ENCODE measurements around the gene LRP1.
A peak's percentile ranks its signal among the peaks of the same experiment; 100 is the strongest.

The LRP1 gene

DNA sequence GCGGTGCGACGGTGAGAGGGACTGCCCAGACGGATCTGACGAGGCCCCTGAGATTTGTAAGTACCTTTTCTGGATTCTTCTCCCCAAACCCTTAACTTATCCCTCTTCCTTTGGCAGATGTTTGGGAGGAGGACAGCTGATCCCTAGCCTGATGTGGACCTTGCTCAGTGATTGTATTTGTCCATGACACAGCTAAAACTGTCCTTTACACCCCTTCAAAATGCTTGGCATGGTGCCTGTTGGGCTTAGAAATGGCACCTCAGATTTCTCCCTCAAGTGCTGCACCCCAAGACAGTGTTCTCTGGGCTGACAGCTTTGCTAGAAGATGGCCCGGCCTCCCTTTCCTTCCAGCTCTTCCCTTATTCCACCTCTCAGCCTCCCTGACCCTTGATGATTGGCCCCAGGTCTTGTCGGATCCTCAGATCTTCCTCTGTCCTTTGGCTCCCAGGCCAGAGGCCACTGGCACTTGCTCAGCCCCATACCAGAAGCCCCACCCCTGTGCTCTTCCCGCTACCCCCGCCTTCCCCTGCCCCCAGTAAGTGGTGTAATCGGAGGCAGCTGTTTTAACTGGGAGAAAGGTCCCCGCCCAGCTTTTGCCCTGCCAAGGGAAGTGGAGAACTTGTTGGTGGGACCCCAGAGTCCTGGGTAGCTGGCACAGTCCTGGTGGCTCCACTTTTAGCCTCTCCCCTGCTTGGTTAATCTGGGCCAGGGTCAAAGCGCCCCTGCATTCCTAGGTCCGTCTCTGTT is 10.4 kb downstream of the LRP1 start:
- peak; percentile 65 for DNase-seq

DNA sequence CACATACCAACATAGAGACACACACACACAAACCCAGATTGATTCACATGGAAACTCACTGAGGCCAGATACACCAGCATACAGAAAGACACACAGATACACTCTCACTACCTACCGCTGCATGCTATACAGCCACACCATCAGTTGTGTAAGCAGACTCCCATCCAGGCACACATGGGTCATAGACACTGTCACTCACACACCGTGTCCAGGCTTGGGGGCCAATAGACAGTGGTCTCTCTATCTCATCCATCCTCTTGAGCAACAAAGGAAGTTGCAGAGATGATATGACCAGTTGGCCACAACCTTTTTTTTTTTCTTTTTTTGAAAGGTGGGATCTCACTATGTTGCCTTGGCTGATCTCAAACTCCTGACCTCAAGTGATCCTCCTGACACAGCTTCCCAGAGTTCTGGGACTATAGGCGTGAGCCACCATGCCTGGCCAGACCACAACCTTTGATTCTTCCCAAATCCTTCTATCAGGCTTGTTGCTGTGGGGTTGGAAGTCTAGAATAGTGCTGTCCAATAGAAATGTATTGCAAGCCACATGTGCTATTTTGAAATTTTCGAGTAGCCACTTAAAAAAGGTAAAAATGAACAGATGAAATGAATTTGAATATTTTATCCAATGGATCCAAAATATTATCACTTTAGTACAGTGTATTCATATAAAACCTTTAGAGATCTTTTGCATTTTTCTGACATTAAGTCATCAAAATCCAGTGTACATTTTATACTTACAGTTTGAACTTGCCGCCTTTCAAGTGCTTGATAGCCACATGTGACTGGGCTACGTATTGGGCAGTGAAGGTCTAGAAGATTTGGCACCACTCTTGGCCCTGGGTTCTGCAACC is 11.7 kb downstream of the LRP1 start:
- peak; percentile 5 for DNase-seq

DNA sequence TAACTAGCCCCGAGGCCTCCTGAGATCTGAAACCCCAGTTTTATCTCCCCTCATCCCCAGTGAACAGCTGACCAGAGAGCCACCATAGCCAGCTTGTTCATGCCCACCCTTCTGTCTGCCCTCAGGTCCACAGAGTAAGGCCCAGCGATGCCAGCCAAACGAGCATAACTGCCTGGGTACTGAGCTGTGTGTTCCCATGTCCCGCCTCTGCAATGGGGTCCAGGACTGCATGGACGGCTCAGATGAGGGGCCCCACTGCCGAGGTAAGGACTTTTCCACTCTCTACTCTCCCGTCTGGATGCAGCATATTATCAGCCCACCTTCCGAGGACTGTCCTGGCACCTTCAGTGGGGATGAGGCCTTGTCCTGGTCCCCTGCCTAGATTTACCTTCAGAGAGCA is 13.0 kb downstream of the LRP1 start:
- DNase-seq, result peak; percentile 17

DNA sequence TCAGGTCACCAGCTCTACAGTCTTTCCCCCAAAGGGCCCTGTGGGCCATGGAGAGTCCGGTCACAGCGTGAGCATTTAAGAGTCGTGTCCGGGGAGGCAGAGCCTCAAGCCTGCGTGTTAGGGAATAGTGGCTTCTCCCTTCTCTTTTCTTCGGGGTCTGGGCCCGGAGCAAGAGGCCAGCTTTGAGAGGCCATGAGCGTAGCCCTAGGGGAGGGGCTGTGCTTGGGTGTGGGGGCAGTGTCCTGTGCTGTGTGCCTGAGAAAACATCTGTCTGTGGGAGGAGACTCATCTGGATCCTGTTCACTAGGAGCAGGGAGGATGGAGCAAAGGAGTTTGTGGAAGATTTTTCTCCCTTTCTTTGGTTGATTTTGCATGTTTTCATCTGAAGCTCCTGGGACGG is 13.8 kb downstream of the LRP1 start:
- DNase-seq, result peak; percentile 44

DNA sequence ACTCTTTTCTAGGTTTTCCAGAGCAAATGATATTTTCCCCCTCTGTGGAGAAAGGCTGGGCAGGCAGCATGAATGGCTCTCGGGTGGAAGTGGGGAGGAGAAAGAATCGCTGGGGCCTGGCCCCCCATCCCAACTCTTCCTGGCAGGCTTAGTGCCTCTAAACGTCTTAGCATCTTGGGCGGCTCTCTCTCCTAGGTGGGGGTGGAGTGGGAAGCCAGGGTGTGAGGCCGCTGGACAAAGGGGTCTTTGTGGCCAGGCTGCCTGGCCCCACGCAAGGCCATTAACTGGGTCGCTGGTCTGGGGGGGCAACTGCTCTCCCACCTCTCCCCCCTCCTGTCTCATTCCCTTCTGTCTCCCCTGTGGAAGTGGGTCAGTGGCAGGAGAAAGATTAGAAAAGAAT is 14.4 kb downstream of the LRP1 start:
- DNase-seq, result peak; percentile 30

DNA sequence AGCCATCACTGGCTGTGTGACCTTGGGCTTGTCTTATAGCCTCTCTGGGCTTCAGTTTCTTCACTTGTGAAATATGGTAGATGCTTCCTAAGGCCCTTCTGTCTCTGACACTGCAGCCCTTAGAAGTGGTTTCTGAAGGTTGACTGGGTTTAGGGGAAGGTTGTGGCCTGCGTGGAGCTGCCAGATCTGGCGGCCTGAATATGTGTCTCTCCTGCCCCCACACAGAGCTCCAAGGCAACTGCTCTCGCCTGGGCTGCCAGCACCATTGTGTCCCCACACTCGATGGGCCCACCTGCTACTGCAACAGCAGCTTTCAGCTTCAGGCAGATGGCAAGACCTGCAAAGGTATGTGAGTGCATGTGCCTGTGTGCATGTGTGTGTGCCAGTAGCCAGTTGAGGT is 15.2 kb downstream of the LRP1 start:
- DNase-seq, result no peak

DNA sequence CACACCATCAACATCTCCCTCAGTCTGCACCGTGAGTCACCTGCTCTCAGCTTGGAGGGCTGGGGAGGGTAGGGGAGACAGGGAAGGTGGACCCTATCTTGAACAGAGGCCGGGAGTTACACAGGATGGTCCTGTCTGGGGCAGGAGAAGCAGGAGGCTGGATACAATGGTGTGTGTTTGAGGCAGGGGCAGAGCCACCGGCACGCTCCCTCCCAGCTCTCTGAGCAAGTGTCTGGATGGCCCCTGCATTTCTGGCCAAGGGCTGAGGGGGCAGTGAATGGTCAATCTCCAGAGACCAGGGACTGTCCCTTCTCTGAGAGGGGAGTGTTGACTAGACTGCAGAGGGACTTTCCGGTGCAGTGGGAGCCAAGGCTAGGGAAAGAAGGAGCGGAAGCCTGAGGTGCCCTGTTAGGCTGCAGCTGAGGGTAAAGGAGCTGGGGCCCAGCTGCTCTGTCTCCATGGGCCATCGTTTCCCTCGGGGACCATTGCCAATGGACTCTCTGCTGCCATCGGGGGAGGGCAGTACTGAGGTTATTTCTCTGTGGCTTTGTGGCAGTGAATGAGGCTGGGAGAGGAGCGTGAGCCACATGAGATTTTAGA is 17.3 kb downstream of the LRP1 start:
- peak; percentile 32 for DNase-seq

DNA sequence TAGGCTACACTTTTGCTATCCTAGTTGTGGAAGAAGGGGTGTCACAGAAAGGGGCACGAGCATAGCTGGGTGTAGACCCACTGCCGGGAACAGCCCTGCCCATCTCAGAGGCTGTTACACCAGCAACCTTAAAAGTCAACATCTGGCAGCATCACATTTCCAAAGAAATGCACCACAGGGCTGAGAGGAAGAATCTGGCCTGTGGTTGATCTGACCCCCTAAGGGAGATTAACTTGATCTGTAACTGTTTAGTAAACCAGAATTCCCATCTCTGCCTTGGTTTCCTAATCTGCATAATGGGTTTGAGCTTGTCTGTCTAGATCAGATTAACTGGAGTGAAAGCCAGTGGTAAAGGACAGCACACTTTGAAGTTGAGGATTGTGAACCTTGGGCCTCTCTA is 17.8 kb downstream of the LRP1 start:
- DNase-seq, result no peak

DNA sequence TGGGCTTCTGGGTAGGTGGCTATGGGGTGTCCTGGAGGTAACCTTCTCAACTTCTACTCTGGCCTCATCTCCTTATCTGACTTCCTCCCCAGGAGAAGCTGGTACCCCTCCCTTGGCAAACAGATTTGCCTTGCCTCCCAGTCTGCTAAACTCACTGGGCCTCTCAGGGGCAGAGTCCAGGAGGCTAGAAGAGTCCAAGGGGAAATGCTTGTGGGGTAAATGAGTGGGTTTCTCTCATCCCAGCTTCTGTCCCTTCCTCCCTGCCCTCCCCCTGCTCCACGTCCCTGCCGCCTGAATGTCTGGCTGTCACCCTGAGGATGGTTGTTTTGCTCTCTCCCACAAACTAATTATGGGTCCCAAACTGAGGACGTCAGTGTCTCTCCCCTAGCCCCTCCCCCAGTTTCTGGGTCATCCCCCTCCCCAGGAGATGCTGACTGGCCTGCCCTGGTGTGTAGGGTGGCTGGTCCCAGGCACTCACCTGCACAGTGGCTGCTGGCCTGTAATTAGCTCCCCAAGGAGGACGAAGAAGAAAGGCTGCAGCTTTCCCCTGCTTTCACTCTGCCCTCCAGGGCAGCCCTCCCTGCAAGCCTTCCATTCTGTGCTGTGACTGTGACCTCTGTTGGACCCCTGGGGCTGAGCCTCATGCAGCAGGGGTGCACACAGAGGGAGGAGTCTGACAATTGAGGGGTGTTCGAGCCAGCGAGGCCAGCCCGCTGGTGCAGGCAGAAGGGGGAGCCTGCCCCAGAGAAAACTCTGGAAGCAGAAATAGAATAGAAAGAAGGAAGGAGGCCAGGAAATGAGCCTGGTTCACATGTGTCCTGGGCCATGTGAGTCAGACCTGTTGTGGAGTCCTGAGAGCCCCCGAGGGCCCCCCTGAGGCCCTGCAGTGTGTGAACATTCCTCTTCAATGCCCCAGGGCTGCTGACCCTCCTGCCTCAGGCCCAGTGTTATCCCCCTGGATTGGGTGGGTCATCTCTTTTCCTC is 19.0 kb downstream of the LRP1 start, which contains the start of gene LRP1-AS:
Gene LRP1-AS, minus strand, starts transcription at position 659 of the 984 bp plus-strand sequence.
- DNase-seq, result peak; percentile 67

DNA sequence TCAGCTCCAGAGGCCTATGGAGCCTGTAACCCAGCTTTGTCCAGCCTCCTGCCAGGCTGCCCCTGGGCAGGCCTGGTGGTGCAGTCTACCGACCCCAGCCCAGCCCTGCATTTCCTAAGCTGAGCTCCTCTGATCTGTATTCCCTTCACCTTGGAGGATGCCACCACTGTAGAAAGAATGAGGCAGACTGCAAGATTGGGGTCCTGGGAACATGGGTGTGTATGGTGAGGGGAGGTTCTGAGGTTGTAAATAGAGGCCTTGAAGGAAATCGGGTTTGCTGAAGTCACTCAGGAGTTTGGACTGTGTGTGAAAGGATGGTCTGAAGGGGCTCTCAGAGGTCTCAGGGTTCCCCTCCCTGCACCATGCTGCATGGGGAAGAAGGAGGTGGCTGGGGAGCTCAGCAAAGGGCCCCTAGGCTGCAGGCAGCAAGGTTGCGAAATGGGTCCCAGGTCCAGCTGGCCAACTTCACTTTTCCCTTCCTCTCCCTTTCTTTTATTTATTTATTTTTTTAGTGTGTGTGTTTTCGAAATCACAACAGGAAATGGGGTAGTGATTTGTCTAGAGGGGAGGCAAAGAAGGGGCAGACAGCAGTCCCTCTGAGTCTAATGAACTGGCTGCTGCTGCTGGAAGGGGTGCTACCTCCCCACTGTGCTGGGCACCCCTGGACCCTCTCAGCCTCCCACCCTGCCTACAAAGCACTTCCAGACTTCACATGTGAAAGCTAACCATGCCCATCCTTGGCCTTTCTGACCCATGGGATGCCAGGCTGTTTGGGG is 20.4 kb downstream of the LRP1 start:
- DNase-seq, result no peak

DNA sequence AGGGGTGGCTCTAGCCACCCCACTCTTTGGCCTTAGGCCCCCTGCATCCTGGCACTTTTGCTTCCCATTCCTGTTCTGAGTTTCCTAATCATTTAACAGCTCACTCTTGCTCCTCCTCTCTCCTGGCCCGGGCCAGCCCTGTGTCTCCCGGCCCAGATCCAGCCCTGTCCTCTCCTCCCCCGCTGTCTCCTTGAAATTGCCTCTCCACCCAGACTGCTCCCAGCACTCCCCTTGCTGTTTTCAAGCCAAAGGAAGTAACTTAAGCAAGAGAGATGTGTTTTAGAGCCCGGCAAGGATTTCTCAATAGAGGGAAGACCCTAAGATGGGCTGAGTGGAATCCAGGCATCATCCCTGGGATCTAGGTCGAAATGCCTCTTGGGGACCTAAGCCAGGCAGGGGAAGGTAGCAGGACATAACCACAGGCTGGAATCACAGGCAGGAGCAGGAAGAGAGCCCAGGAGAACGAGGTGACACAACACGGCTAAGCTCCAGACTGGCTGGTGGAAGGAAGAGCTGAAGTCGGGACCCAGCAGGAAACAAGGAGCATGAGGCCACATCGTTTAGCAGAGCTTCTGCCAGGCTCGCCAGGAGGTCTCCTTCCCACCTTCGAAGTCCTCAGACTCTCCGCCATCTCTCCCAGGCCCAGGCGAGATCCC is 21.1 kb downstream of the LRP1 start:
- peak; percentile 84 for DNase-seq

DNA sequence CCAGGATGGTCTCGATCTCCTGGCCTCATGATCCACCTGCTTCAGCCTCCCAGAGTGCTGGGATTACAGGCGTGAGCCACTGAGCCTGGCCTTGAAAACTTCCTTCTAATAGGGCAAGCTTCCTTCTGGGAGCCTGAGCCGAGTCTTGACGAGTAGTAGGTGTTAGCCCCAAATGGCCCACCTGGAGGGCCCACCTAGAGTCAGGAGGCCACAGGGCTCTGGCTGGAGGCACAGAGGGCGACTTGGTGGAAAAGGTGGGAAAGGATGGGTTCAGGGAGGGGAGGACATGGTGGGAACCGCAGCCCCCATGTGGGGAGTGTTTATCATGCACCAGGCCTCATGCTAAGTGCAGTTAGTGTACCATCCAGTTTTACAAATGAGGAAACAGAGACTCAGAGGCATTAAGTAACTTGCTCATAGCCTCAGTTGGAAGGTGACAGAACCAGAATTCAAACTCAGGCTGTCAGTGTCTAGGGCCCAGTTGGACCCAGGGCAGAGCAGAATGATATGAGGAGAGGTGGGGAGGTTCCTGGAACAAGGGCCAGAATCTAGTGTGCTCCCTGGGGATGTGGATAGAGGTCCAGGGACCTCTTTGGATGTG is 22.2 kb downstream of the LRP1 start:
- DNase-seq, result no peak

DNA sequence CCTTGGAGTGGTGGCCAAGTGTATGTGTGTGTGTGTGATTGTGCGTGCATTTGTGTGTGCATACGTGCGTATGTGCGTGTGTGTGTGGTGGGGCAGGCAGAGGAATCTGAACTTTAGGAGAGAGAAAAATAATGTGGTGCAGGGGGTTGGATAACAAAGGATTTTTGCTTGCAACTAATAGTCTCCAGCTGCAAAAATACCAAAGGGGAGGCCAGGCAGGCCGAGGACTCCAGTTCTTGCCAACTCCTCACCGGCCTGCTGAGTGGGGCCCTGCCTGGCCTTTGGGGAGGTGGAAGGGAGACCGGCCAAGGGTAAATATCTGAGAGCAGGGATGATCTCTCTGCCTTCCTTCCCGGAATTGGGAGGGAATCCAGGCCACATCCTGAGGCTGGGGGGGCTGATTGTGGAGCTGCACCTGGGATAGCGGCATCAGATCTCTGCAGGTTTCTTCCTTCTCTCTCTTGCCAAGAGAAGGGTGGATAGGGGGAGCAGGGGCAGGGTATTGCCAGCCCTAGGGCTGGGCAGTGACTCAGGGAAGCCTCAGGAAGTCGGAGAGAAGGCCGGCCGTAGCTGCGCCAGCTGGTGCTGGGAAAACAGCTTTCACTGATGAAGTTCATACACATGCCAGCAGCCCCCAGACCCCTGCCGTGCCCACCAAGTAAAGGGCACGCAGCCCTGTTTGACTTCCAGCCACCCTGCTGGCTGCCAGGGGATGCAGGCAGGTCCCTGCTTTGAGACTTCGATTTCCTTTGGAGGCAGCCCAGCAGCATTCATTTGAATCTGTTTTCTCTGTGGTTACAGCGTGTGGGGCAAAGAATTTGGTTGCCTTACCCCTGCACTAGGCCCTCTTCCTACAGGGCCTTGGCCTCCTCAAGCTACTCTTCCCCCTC is 23.7 kb downstream of the LRP1 start:
- DNase-seq, result peak; percentile 88

DNA sequence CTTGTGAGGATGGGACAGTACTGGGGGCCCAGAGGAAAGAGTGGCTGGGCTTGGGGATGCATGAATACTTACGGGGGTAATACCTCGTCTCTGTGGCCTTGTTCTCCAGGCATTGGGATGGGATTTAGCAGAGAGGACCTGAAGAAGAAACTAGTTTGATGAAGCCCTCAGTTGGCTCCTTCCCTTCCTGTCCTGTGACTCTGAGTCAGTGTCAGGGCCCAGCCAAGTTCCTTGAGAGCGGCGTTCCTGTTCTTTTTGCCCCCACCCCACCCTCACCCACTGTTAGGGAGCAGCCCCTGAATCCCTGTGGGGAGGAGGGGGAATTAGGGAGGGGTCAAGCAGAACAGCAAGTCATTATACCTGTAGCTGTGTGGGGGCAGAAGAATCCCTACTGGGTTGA is 24.4 kb downstream of the LRP1 start:
- no peak for DNase-seq

DNA sequence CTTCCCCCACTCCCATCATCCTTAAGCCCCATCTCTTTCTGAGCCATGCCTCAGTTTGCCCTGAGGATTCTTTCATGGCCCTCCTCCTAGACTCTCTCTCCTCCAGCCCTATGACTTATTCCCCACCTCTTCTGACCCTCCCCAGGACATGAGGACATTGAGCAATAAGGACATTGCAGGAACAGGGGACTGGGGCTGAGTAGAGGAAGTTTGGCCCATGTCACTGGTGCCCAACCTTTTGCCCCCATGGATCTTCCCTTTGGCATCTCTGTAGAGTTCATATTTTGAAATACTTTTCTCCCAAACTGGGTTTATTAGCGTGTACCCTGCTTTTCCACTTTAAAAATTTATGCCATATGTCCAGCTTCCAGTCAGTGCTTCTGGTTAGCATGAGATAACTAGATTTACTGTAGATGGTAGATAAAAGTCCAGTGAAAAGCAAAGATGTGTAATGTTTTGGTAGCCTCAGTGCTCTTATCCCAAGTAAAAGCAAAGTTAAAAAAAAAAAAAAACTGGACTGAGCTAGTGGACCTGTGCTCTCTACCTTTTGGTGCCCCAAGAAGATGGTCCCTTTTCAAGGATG is 25.2 kb downstream of the LRP1 start:
- no peak for DNase-seq

DNA sequence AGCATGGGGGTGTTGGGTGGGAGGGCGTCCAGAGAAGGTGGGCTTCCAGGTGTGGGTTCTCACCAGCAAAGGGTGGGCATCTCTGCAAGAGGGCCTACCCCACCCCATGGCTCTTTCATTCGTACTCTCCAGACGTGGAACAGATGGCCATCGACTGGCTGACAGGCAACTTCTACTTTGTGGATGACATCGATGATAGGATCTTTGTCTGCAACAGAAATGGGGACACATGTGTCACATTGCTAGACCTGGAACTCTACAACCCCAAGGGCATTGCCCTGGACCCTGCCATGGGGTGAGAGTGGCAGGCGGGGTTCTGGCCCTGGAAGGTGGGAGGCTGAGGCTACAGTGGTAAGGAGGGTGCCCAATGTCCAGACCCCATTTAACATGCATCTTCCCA is 25.8 kb downstream of the LRP1 start:
- DNase-seq, result no peak

DNA sequence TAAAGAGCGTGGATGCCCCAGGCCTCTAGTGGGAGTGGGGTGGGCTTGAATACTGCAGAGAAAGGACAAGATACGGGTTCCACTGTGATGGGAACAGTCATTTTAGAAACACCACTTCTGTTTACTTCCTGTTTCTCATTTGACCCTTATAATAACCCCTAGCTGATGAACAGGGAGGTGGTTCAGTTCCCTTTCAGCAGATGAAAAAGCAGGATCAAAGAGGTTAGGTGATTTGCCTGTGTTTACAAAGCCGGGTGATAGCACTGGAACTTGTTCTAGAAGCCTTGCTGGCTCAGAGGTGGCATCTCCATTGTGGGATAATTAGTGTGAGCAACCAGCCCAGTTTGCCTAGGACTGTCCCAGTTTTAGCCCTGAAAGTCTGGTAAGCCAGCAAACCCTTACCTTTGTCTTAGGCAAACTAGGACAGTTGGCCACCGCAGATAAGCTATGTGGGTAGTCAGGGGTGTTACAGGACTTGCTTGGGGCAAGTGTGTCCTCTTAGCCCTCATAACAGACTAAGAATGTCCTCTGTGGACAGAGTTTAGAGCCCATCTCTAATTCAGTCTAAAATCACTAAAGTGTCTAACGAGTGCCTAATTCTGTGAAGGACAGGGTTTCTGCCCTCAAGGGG is 26.6 kb downstream of the LRP1 start:
- no peak for DNase-seq

DNA sequence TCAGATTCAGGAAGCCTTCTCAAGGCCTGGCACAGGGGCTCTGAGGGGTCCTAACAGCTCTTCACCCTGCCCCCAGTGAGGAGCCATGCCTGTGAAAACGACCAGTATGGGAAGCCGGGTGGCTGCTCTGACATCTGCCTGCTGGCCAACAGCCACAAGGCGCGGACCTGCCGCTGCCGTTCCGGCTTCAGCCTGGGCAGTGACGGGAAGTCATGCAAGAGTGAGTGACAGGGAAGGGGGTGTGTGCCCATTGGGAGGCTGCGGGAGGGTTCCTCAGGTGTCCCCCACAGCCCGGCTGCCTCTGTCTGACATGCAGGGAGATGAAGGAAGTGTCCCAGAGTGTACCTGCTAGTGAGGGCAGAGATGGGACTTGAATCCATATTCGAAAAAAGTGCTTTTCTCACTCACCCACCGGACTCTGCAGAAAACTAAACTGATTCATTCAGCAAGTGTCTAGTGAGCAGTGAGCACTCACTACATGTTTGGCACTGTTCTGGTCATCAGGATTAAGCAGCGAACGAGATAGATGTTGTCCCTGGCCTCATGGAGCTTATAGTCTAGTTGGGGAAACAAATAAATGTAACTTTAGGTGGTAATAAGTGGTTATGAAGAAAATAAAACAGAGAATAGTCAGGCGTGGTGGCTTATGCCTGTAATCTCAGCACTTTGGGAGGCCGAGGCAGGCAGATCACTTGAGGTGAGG is 28.6 kb downstream of the LRP1 start:
- no peak for DNase-seq
